Measurements from ENCODE around the gene PLEK2.
"Not testable (repeated sequence)": the region's sequence is repeated elsewhere in the genome, so short reads cannot be mapped to it uniquely, and the experiment has no call there.

PLEK2 gene

GRCh38 chr14:67411820-67412421 is at the start of gene PLEK2:
TSS of gene PLEK2 (minus strand) at chr14:67412165. CDS start at chr14:67412059, 106 bp downstream.
- DNase-seq, result peak; percentile 17 to 30

DNA sequence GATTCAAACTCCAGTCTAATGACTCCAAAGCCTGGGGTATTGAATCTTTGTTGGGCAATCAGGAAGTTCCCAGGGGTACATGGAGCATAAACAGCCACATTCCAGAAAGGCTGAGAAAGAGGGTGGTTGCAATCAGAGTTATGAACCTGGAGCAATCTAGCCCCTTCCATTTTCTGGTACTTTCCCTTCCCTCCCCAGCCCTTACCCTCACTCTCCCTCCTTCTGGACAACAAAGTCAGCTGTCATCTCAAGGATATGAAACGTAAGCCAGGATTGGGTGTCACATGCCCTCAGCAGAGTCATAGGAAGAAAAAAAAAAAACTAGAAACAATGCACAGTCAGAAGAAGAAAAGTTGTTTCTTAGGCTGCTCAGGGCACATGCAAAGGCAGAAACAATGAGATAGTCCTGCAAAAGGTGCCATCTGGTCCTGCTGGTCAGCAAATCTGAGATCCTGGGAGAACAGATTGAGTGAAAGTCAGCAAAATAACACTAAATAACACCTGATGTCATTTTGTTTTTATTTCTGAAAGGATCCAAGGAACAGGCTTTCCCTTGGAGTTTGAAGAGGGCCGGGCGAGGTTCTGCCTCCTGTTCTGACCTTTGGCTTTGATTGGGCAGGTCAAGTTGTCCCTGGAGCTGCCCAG is 49.5 kb upstream of the PLEK2 start:
- DNase-seq, result no peak

GRCh38 chr14:67459336-67459735 is 47.4 kb upstream of the PLEK2 start:
- no peak for DNase-seq

GRCh38 chr14:67457782-67458181 is 45.8 kb upstream of the PLEK2 start:
- no peak for DNase-seq

- DNase-seq, result no peak
Observed at GRCh38 chr14:67456732-67457131, 44.8 kb upstream of the PLEK2 start.

DNA sequence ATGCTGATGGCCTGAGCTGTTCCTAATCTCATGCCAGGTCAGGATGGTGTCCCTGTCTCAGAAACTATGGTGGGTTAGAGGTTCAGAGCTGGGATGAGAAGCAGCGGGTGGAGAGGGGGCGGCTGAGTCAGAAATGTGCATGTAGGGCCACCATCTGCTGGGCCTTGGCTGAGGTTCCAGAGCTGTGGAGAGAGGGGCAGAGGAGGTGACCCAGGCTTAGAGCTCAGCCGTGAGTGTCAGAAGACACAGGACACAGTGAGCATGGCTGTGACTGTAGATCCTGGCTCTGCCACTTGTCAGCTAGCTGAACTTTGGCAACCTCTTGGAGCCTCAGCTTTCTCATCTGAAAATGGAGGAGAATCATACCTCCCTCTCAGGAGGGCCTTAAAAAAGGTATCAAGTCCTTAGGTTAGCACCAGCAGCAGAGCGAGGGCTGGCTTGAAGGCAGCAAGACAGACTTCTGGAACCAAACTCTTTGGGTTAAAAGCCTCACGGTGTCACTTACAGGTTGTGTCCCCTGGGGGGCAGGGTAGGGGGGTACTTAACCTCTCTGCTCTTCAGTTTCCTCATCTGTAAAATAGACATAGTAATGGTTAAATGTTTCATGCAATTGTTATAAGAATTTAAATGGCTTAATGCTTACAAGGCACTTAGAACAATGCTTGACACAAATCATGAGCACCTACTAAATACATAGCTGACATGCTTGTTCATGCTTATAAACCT is 41.8 kb upstream of the PLEK2 start:
- DNase-seq, result no peak

- not testable (repeated sequence) for DNase-seq
Observed at GRCh38 chr14:67451667-67452066, 39.7 kb upstream of the PLEK2 start.

DNA sequence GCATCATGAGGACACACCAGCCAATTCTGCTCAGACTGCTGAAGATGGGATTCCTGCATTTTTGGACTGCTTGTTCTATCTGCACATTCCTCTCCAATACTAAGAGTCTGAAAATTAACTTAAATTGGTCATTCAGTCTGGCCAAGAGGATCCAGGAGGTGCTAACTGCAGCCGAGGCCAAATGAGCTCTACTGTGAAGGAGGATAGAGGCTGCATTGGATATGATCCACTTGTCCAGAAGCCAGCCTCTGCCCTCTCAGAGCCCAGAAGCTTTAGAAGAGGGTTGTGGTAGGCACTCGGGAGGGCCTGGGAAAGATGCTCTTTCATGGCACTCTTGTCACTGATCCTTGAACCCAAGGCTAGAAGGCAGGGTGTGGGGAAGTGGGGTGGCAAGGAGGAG is 37.1 kb upstream of the PLEK2 start:
- DNase-seq, result no peak

- no peak for DNase-seq
Observed at GRCh38 chr14:67447033-67447381, 35.0 kb upstream of the PLEK2 start.

DNA sequence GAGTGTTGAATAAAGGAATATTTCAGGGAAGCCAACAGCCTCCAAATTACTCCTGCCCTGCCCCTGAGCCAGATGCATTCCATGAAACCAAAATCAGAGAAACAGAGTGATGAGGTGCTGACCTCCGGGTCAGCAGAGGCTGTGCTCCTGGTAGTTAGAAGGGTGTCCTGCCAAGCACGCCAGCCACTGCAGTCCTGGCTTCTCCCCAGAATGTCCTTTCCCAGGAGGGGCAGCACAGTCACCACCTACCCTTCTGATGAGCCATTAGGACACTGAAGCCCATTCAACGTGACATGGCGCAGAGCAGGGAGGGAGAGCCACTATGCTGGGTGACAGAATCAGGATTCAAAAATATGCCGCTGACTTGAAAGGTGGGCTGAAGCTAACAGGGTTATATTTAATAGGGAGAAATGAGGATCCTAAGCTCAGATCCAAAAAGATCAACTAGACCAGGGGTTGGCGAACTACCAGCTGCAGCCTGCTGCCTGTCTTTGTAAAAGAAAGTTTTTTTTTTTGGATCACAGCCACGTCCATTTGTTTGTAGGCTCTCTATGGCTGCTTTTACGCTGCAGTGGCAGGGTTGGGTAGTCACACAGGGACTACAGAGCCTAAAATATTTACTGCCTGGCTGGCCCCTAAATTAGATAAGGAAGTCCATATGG is 34.5 kb upstream of the PLEK2 start:
- DNase-seq, result no peak

GRCh38 chr14:67444395-67444794 is 32.4 kb upstream of the PLEK2 start:
- DNase-seq, result no peak

DNA sequence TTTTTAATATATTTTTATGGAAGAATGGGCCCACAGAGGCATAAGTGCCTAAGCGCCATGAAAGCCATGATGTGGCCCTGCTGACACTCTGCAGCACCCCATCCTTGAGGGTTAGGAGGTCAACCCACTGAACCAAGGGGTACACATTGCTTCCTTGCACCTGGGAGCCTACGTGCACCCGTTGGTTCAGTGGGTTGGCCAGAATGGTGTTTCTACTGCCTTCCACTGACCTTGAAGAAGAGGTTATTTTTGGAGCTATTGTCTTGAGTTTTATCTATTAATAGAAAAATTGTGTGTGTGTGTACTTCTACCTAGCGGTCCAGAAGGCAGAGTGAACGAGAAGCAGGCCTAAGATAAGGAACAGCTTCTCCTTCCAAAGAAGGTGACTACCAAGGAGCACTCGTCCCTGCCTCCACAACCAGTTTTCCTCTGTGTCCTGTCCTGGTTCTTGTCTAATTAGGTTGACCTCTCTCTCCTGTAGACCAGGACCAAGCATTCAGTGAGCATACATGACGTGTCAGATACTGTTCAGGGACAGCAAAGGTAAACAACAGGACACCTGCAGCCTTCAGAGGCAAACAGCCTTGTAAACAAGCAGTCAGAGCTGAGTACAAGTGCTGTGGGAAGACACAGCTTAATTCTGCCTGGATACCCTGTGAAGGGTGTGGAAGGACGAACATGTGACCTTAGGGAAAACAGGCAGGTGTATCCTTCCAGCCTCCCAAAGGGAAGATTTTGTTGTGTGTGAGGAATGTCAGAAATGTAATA is 30.4 kb upstream of the PLEK2 start:
- no peak for DNase-seq

DNA sequence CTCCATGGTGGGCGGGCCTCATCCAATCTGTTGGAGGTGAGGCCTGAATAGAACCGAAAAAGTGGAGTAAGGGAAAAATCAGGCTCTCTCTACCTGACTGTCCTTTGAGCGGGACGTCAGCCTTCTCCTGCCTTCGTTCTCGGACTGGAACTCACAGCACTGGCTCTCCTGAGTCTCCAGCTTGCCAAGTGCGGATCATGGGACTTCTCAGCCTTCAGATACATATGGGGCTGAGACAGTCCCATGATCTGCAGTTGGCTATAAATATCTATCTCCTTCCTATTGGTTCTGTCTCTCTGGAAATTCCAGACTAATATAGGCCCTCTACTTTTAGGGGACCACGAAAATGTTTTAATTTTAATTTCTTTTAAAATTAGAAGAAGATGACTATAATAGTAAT is 29.7 kb upstream of the PLEK2 start:
- DNase-seq, result no peak

DNA sequence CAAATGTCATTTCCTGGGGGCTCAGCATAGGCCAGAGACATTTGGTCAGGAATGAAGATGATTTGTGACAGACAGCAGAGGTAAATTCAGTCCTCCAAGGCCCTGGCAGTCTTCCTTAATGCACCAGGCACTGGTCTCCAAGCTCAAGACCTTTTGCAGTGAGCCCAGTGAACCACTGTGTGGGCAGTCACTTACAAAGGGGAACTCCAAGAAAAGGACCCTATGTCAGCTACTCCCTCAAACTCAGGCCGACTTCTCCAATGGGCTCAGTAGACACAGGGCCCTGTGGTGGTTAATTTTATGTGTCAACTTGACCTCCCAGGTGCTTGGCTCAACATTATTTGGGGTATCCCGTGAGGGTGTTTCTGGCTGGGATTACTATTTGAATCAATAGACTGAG is 29.3 kb upstream of the PLEK2 start:
- no peak for DNase-seq

GRCh38 chr14:67440513-67440912 is 28.5 kb upstream of the PLEK2 start:
- no peak for DNase-seq

- no peak for DNase-seq
Observed at GRCh38 chr14:67438969-67439368, 27.0 kb upstream of the PLEK2 start.

- DNase-seq, result no peak
Observed at GRCh38 chr14:67436006-67436866, 24.3 kb upstream of the PLEK2 start.

GRCh38 chr14:67435603-67436002 is 23.6 kb upstream of the PLEK2 start:
- no peak for DNase-seq

GRCh38 chr14:67432050-67432564 is 20.1 kb upstream of the PLEK2 start:
- DNase-seq, result no peak

DNA sequence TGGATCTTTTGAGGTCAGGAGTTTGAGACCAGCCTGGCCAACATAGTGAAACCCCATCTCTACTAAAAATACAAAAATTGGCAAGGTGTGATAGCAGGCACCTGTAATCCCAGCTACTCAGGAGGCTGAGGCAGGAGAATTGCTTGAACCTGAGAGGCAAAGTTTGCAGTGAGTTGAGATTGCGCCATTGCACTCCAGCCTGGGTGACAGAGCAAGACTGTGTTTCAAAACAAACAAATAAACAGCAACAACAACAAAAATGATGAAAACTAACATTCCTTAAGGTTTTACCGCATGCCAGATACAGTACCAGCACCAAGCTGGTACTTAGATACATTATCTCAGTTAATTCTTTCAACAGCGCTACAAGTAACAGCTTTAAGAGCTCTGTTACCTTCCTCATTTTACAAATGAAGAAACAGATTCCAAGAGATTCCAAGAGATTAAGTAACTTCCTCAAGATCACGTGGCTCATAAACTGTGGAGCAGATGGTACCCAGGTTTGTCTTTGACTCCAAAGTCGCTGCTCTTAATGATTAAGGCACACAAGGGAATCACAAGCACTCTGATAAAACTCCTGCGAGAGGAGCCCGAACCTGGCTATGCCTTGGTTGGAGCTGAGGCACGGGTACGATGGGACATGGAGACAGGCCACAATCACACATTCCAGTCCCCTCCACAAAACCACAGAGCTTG is 17.7 kb upstream of the PLEK2 start:
- no peak for DNase-seq

GRCh38 chr14:67428501-67429031 is 16.6 kb upstream of the PLEK2 start:
- DNase-seq, result no peak

Measured in stimulated activated CD4-positive, alpha-beta T cell treated with anti-CD3 and anti-CD28 coated beads, Interleukin-2, amount 100 ng/mL, for 48 hours (primary cell).